MCF 10A (cell line): ENCODE data around the gene ARHGAP33. TPM values are rescaled to one million over a fixed set of nuclear protein-coding genes. Genes with fewer than 3 reads are reported as not detected.

Experiments used
- BruUV-seq: library from RNA; stranded (reverse); fragments of 400-500 nt; replicated peaks from 2 replicates; lab custom pipeline; 2021; lab: Mats Ljungman, UMichigan
- CTCF ChIA-PET: fragments of 300-600 bp; sonication (Branson Sonifier 250); formaldehyde crosslinking; extraction: SDS; loops from one replicate; lab custom pipeline; 2021; ENCODE audit warnings: antibody characterized with exemption, inconsistent platforms; lab: Yijun Ruan, JAX
- POLR2A ChIA-PET: fragments of 300-600, 350-650 bp; sonication (Branson Sonifier 250); formaldehyde crosslinking; extraction: SDS; loops from one replicate; lab custom pipeline; 2020; ENCODE audit warnings: antibody characterized with exemption, inconsistent platforms; lab: Yijun Ruan, JAX
- DNase-seq: peaks from one replicate; pipeline ENCODE4 v3.0.0-alpha.2; 2018; ENCODE audit not compliant: unreplicated experiment
- H3K27ac Mint-ChIP-seq: one replicate; pipeline ENCODE4 v1.8.0; 2022; ENCODE audit warnings: mild to moderate bottlenecking, low read depth, mixed read lengths; ENCODE audit not compliant: unreplicated experiment
- H3K27me3 Mint-ChIP-seq: one replicate; pipeline ENCODE4 v1.8.0; 2022; ENCODE audit warnings: mixed read lengths; ENCODE audit not compliant: insufficient read depth, unreplicated experiment
- H3K36me3 Mint-ChIP-seq: one replicate; pipeline ENCODE4 v1.8.0; 2022; ENCODE audit warnings: mild to moderate bottlenecking, moderate library complexity, mixed read lengths; ENCODE audit not compliant: insufficient read depth, unreplicated experiment
- H3K4me1 Mint-ChIP-seq: one replicate; pipeline ENCODE4 v1.8.0; 2022; ENCODE audit warnings: mixed read lengths; ENCODE audit not compliant: insufficient read depth, unreplicated experiment
- H3K4me3 Mint-ChIP-seq: one replicate; pipeline ENCODE4 v1.8.0; 2022; ENCODE audit warnings: mild to moderate bottlenecking, moderate library complexity, mixed read lengths; ENCODE audit not compliant: unreplicated experiment
- H3K9me3 Mint-ChIP-seq: one replicate; pipeline ENCODE4 v1.8.0; 2022; ENCODE audit warnings: mixed read lengths; ENCODE audit not compliant: unreplicated experiment
- CTCF ChIP-seq: fragments of 200-600 bp; IDR thresholded peaks from one replicate; pipeline ENCODE4 v1.8.0; 2022; ENCODE audit warnings: antibody characterized with exemption, mild to moderate bottlenecking; ENCODE audit not compliant: unreplicated experiment
- intact Hi-C: fragments of 100-400 bp; cut with micrococcal nuclease; formaldehyde crosslinking; loops from 2 replicates; pipeline ENCODE4 v1.14.1; 2022
- total RNA-seq: library from RNA; stranded (reverse); gene quantifications from 2 replicates; pipeline ENCODE4 v1.2.3, GENCODE V29; 2022

ARHGAP33 gene
- total RNA-seq, 1 experiment from 2014 or later: 5.4 TPM

- H3K9me3 Mint-ChIP-seq: no peaks in the 10 kb centered on the region
- H3K27me3 Mint-ChIP-seq: peaks cover 37% of the 10 kb centered on the region
- ChIA-PET POLR2A (no interaction called here), CTCF (no interaction called here)
- no peak overlapping the region for H3K4me3 Mint-ChIP-seq
- no TSS peak for BruUV-seq
- no peak overlapping the region for H3K27ac Mint-ChIP-seq
- no peaks in the 10 kb centered on the region for H3K4me1 Mint-ChIP-seq
- H3K36me3 Mint-ChIP-seq: peaks cover 4% of the 10 kb centered on the region
- no peak for DNase-seq
- intact Hi-C loops: no loop called here
- TF ChIP-seq CTCF: no peak
These were observed 36.2 kb downstream of the ARHGAP33 start for GRCh38 chr19:35811317-35812219.

- CTCF ChIA-PET: no interaction called here
- TF ChIP-seq CTCF: no peak
- peaks cover 37% of the 10 kb centered on the region for H3K27me3 Mint-ChIP-seq
- POLR2A ChIA-PET: no interaction called here
- no TSS peak for BruUV-seq
- no peaks in the 10 kb centered on the region for H3K4me1 Mint-ChIP-seq
- no peak for DNase-seq
- H3K9me3 Mint-ChIP-seq: no peaks in the 10 kb centered on the region
- peaks cover 4% of the 10 kb centered on the region for H3K36me3 Mint-ChIP-seq
- intact Hi-C loops: no loop called here
- no peak within 1 kb of the TSS for H3K4me3 Mint-ChIP-seq
- H3K27ac Mint-ChIP-seq: no peak within 1 kb of the TSS
These were observed 37.1 kb downstream of the ARHGAP33 start, which contains the start of gene PRODH2 for GRCh38 chr19:35812220-35813042. TSS of gene PRODH2 (minus strand) at chr19:35812845. CDS start at chr19:35812805, 40 bp downstream.

GRCh38 chr19:35813043-35813890 lies 37.9 kb downstream of the ARHGAP33 start:
- TF ChIP-seq CTCF: no peak
- CTCF ChIA-PET: interaction anchor here (0.6 to 0.7 kb wide), 3 partner anchors 31 to 119 kb away, joined by 3 read pairs; no protein-coding TSS in a partner anchor
- POLR2A ChIA-PET: no interaction called here

More at GRCh38 chr19:35813043-35813890, 37.9 kb downstream of the ARHGAP33 start:
- DNase-seq: no peak
- peaks cover 4% of the 10 kb centered on the region for H3K36me3 Mint-ChIP-seq
- peaks cover 43% of the 10 kb centered on the region for H3K27me3 Mint-ChIP-seq
- intact Hi-C loops: no loop called here
- no peak overlapping the region for H3K4me3 Mint-ChIP-seq
- no peak overlapping the region for H3K27ac Mint-ChIP-seq
- H3K4me1 Mint-ChIP-seq: no peaks in the 10 kb centered on the region
- no TSS peak for BruUV-seq
- no peaks in the 10 kb centered on the region for H3K9me3 Mint-ChIP-seq
